AG04449 (cell line): ENCODE results near the gene ANKS1A.

Source experiments
- CTCF ChIA-PET: fragments of 350-600 bp; formaldehyde crosslinking; extraction: SDS; loops from one replicate; lab custom pipeline; 2021; ENCODE audit warnings: antibody characterized with exemption; lab: Yijun Ruan, JAX
- POLR2A ChIA-PET: fragments of 400-600, 350-600 bp; formaldehyde crosslinking; extraction: SDS; loops from one replicate; lab custom pipeline; 2020; ENCODE audit warnings: antibody characterized with exemption, inconsistent platforms; lab: Yijun Ruan, JAX
- DNase-seq: peaks from one replicate; pipeline ENCODE4 v3.0.0-alpha.2; 2010; ENCODE audit warnings: low read depth, low spot score
- H3K4me3 ChIP-seq: 2 replicates; pipeline ENCODE4 v1.5.1; 2011; ENCODE audit warnings: low read depth, mild to moderate bottlenecking, control low read depth, low read length
- TF ChIP-seq, protein P1 (sequence below): IDR thresholded peaks from one replicate; pipeline ENCODE4 v1.5.1; 2011; ENCODE audit warnings: mild to moderate bottlenecking, moderate library complexity, low read length, control low read depth, inconsistent platforms; ENCODE audit not compliant: insufficient read depth; ENCODE audit errors: missing control alignments

Gene ANKS1A

DNA sequence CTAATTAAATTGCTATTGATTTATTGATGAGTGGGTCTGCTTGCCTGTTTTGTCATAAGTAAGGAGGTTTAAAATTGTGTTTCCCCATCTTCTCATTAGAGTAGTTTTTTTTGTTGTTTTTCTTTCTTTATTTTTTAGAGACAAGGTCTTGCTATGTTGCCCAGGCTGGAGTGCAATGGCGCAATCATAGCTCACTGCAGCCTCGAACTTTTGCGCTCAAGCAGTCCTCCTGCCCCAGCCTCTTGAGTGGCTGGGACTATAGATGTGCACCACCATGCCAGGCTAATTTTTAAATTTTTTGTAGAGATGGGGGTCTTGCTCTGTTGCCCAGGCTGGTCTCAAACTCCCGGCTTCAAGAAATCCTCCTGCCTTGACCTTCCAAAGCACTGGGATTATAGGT, 31.0 kb downstream of the ANKS1A start:
- no peak for DNase-seq
- no peak overlapping the region for H3K4me3 ChIP-seq
- ChIA-PET POLR2A (no interaction called here), CTCF (no interaction called here)
- TF ChIP-seq, protein P1, sequence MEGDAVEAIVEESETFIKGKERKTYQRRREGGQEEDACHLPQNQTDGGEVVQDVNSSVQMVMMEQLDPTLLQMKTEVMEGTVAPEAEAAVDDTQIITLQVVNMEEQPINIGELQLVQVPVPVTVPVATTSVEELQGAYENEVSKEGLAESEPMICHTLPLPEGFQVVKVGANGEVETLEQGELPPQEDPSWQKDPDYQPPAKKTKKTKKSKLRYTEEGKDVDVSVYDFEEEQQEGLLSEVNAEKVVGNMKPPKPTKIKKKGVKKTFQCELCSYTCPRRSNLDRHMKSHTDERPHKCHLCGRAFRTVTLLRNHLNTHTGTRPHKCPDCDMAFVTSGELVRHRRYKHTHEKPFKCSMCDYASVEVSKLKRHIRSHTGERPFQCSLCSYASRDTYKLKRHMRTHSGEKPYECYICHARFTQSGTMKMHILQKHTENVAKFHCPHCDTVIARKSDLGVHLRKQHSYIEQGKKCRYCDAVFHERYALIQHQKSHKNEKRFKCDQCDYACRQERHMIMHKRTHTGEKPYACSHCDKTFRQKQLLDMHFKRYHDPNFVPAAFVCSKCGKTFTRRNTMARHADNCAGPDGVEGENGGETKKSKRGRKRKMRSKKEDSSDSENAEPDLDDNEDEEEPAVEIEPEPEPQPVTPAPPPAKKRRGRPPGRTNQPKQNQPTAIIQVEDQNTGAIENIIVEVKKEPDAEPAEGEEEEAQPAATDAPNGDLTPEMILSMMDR, result no peak

DNA sequence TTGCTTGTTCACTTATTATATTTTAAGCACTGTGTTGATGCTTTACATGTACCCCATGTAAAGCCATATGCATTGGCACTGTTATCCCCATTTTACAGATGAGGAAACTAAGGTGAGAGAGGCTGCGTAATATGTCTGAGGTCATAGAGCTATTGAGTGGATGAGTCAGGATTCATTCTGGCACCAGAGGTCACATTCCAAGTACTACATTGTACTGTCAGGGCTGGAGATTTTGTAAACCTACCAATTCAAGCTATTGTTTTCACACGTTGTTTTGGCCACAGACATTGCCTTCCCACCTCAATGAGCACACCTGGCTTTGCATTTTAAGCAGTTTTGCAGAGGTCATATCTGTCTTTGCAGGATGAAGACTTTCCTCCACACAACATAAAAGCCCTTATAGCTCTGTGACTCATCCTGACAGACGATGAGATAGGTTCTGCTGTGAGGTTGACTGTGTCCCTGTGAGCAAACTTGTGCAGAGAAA, 33.2 kb downstream of the ANKS1A start:
- DNase-seq, result no peak
- CTCF ChIA-PET, result interaction anchor here (0.7 to 1.1 kb wide), 3 partner anchors 11 to 217 kb away, joined by 3 to 4 read pairs (median 3); no protein-coding TSS in a partner anchor
- POLR2A ChIA-PET, result no interaction called here
- no peak overlapping the region for H3K4me3 ChIP-seq
- TF ChIP-seq, protein P1, result no peak

DNA sequence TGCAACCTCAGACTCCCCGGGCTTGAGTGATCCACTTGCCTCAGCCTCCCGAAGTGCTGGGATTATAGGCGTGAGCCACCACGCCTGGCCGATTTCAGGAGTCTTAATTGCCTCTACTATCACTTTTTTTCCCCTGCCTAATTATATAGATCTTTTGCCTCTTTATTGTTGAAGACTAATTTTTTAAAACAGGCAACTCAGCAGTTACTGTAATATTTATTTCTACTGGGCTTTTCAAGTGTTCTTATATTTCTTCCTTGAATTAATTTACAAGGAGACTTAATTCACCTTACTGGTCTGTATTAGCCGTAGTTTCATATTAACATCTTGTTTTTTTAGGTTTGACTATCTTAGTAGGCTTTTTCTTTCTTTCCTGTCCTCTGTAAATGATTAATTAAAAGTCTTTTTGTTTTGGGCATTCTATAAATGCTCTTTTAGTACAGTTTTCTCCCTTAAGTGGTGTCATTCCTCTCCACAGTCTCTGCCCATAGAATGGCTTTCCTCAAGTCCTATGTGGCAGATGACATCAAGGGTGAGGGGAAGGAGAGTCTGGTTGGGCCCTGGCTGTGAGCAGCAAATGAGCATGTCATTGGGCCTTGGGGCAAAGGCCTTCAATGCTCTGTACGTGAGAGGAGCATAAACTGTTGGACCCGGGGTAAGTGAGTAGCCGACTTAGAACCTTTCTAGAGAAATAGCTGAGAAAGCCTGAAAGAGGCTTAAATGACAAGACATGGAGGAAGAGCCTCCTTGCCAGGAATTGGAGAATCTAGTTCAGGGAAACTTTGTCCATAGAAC, 36.0 kb downstream of the ANKS1A start:
- CTCF ChIA-PET, result interaction anchor here (1.5 kb wide), 1 partner anchor 10 kb away, joined by 4 read pairs; no protein-coding TSS in a partner anchor
- H3K4me3 ChIP-seq, result no peak overlapping the region
- DNase-seq, result no peak
- POLR2A ChIA-PET, result no interaction called here
- TF ChIP-seq, protein P1, result no peak

DNA sequence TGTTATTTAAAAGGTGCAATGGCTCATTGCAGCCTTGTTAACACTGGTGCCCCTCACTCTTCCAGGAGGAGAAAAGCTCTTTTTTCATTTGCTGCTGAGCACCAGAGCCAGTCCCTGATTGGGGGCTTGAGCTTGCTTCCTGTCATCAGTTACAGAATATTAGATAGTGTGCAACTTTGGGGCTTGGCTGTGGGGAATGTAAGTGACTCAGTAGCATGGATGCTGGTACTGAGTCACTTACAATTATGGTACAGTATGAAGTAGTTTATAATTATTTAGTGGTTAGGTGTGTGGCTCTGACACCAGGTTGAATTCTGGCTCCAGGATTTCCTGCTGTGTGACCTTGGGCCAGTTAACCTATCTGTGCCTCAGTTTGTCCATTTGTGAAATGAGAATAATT, 37.6 kb downstream of the ANKS1A start:
- no peak for DNase-seq

DNA sequence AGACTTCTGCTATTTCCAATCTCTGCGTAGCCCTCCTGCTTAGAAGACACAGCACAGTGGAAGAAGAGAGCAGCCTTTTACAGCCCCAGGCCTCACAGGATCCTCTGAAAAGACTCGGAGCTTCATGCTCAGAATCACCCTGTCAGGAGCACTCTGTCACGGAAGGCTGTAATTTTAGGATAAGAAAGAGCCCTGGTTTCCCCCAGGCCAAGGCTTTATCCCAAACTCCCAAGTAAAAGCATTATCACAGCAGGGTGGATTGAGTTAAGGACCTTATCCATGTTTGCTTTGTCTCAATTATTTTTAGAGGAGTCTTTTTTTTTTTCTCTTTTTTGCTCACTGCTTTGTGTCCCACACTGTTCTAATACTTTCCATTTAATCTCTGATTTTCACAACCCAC, 39.2 kb downstream of the ANKS1A start:
- CTCF ChIA-PET, result interaction anchor here (1.1 to 2.8 kb wide), 2 partner anchors 10 to 59 kb away, joined by 3 to 12 read pairs; no protein-coding TSS in a partner anchor

More for the DNA sequence above, 37.6 kb downstream of the ANKS1A start:
- ChIA-PET CTCF (interaction anchor here (1.5 to 2.8 kb wide), 3 partner anchors 9 to 60 kb away, joined by 4 to 12 read pairs (median 4); no protein-coding TSS in a partner anchor), POLR2A (no interaction called here)
- TF ChIP-seq, protein P1, result no peak
- no peak overlapping the region for H3K4me3 ChIP-seq

More for the DNA sequence above, 39.2 kb downstream of the ANKS1A start:
- DNase-seq, result no peak
- POLR2A ChIA-PET, result no interaction called here
- H3K4me3 ChIP-seq, result no peak overlapping the region
- TF ChIP-seq, protein P1, result no peak
